Muscle layer of colon (tissue), 2 donors: ENCODE measurements around the gene KIZ.

ENCODE experiments used
- H3K27ac ChIP-seq: one replicate; pipeline ENCODE4 v1.7.0; 2013; ENCODE audit warnings: low read depth, mild to moderate bottlenecking, low read length, moderate library complexity
- H3K27me3 ChIP-seq, 2 donors: one replicate each; pipeline ENCODE4 v1.7.0; 2013; ENCODE audit warnings: low read length in 2 of 2, mild to moderate bottlenecking in 2 of 2; ENCODE audit not compliant: insufficient read depth in 2 of 2, control insufficient read depth in 1 of 2
- H3K36me3 ChIP-seq: one replicate; pipeline ENCODE4 v1.7.0; 2013; ENCODE audit warnings: mild to moderate bottlenecking, low read length; ENCODE audit not compliant: insufficient read depth
- H3K4me1 ChIP-seq: one replicate; pipeline ENCODE4 v1.7.0; 2013; ENCODE audit warnings: mild to moderate bottlenecking, low read length; ENCODE audit not compliant: insufficient read depth
- H3K4me3 ChIP-seq, 2 donors: one replicate each; pipeline ENCODE4 v1.7.0; 2013; ENCODE audit warnings: low read length in 2 of 2, low read depth in 1 of 2, mild to moderate bottlenecking in 1 of 2, moderate library complexity in 1 of 2
- H3K9ac ChIP-seq: one replicate; pipeline ENCODE4 v1.7.0; 2013; ENCODE audit warnings: low read length
- H3K9me3 ChIP-seq: one replicate; pipeline ENCODE4 v1.7.0; 2013; ENCODE audit warnings: mild to moderate bottlenecking, low read length
- donor health status: abdominal sarcoma.
- donor health status: Adenocarcinoma of cecum.

Gene KIZ

GRCh38 chr20:21099751-21100577 is 25.9 kb upstream of the KIZ start:
- Histone ChIP-seq H3K9ac (no peak overlapping the region), H3K27ac (no peak overlapping the region), H3K4me1 (peaks cover 22% of the 10 kb centered on the region), H3K9me3 (peaks cover 4% of the 10 kb centered on the region), H3K36me3 (no peaks in the 10 kb centered on the region), H3K4me3 (peak overlapping the region; percentile 14 to 39), H3K27me3 (peaks cover 69 to 89% of the 10 kb centered on the region in 2 donors)

DNA sequence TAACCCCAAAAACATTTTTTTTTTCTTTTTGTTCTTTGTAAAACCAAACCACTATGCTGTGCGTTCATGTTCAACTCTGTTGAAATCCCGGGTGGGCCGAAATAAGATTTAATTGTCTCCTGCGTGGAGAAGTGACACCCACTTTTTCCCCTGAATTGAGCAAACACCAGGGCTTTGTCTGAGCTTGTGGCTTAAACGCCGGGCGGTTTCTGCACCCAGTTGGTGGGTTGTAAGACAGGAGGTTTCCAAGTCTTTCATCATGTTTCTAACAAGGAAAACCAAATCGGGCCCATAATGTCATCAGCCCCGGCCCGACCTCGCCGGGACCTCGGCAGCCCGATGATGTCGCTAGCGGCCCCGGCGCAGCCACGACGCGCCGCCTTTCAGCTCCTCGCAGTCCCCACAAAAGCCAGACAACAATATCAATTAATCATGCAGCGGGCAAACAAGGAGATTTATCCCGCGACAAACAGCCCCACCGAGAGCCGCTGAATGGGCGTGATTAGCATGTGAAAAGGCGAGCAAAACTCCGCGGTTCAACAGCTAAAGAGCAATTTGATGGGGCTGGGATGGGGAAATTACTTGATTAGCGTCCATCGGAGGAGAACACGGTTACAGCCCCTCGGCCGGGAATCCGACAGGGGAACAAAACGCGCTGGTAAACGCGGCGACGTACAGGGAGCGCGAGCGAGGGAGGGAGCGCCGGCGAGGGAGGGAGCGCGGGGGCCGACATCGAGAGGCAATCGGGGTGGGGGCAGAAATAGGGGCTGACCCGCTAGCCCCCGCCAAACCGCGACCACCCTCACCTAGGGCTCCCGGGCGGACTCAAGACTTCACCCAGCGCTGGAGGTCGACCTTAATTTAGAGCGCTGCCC is 25.1 kb upstream of the KIZ start:
- H3K4me1 ChIP-seq = peaks cover 28% of the 10 kb centered on the region
- H3K27ac ChIP-seq = no peak overlapping the region
- H3K27me3 ChIP-seq = peaks cover 73 to 98% of the 10 kb centered on the region in 2 donors
- no peaks in the 10 kb centered on the region for H3K36me3 ChIP-seq
- no peak overlapping the region for H3K9ac ChIP-seq
- peaks cover 4% of the 10 kb centered on the region for H3K9me3 ChIP-seq
- peak overlapping the region; percentile 9 to 26 for H3K4me3 ChIP-seq

DNA sequence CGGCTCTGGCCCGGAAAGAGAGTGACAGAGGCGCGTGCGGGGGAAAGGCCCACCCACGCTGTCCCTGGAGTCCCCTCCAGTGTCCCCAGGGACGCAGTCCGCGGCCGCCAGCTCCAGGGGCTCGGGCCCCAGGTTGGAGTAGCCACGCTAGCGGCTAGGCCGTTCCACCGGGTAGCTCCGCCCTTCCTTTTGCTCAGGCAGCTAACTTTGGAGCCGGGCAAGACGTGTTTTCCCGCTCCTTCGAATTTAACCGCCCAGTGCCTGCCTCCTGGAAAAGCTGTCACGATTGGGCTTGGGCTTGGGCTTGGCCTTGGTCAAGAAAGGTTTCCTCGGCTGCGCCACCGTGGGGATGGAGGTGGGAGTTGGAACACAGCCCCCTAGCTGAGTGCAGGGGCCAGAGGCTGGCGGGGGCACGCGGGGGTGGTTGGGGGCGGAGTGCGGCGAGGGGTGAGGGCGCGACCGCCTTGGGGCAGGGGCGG is 24.4 kb upstream of the KIZ start:
- Histone ChIP-seq H3K27ac (no peak overlapping the region), H3K27me3 (peaks cover 74 to 100% of the 10 kb centered on the region in 2 donors), H3K4me3 (peak overlapping the region; percentile 17 to 26), H3K9ac (no peak overlapping the region), H3K4me1 (peaks cover 28% of the 10 kb centered on the region), H3K36me3 (no peaks in the 10 kb centered on the region), H3K9me3 (peaks cover 3% of the 10 kb centered on the region)

GRCh38 chr20:21101932-21102575 is 23.8 kb upstream of the KIZ start:
- peaks cover 77 to 99% of the 10 kb centered on the region in 2 donors for H3K27me3 ChIP-seq
- no peaks in the 10 kb centered on the region for H3K36me3 ChIP-seq
- no peak overlapping the region for H3K27ac ChIP-seq
- H3K9me3 ChIP-seq = no peaks in the 10 kb centered on the region
- peaks cover 28% of the 10 kb centered on the region for H3K4me1 ChIP-seq
- peak overlapping the region; percentile 21 to 22 for H3K4me3 ChIP-seq
- no peak overlapping the region for H3K9ac ChIP-seq

DNA sequence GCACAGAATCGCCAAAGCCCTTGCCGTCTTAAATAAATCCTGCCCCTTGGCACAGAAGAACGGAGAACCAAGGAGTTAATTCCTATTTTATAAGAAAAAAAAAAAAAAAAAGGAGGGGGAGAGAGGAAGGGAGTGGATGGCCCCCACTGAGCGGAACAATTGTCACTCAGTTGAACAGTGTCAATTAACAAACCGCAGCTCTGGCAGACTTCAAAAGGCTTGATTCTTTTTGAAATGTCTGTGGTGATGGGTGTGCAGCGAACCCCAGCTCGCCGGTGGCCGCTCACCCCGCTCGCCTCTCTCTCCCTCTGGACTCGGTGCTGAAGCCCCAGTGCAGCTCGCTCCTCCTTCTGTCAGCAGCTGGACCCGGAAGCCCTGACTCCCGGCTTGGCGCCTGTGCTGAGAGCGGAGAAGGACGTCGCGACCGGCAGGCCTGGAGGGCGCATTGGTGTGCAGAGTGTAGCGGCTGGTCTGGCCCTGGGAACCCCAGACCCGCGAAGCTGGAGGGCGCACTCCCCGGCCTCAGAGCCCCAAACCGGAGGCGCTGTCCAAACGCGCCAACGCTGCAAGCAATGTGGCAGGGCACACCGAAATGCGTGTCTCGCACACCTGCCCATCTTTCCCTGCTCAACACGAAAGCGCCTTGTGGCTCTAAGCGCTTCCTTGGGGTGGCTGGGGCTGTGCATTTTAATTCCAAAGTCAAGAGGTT is 23.1 kb upstream of the KIZ start:
- no peaks in the 10 kb centered on the region for H3K9me3 ChIP-seq

DNA sequence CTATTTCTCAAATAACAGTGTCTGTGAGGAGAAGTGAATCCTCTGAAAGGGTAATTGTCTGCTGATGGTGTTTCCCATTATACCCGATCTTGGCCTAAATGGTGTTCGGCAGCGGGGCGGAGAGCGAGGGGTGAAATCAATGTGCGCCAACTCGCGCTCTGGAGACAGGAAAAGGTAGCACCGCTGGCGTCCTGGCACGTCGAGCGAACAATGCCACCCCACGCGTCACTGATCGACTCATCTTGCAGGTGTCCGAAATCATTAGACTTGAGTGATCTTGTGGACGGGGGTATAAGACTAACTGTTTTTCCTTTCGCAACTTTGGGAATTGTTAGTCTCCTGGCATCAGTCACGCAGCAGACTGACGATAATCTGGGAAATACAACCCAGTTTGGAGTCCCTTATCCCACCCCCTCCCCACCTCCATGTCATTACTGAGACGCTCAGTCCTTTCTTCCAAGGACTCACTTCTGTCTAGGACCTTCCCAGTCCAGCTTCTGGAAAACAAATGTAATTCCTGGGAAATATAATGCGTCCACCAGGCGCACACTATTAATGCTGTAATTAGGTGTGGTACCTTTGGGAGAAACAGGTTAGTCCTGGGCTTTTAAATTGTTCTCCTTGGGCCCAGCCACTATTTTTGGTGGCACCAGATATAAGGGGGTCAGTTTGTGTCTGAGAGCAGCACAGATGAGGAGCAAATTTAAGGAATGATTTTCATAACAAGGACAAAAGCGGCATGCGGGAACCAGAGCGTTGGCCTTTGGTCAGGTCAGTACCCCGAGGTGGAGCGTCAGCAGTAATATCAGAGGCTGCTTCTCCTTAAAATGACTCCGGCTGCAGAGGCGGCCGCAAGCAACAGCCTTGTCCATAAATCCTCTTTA is 22.1 kb upstream of the KIZ start:
- Histone ChIP-seq H3K36me3 (no peaks in the 10 kb centered on the region), H3K9me3 (no peaks in the 10 kb centered on the region), H3K9ac (no peak overlapping the region), H3K27ac (no peak overlapping the region), H3K4me3 (no peak overlapping the region), H3K27me3 (peaks cover 74 to 82% of the 10 kb centered on the region in 2 donors), H3K4me1 (peaks cover 28% of the 10 kb centered on the region)

More for the DNA sequence above, 23.1 kb upstream of the KIZ start:
- no peak overlapping the region for H3K9ac ChIP-seq
- peak overlapping the region; percentile 18 to 46 for H3K4me3 ChIP-seq
- H3K27ac ChIP-seq = no peak overlapping the region
- H3K36me3 ChIP-seq = no peaks in the 10 kb centered on the region
- peaks cover 28% of the 10 kb centered on the region for H3K4me1 ChIP-seq
- H3K27me3 ChIP-seq = peaks cover 79 to 92% of the 10 kb centered on the region in 2 donors

DNA sequence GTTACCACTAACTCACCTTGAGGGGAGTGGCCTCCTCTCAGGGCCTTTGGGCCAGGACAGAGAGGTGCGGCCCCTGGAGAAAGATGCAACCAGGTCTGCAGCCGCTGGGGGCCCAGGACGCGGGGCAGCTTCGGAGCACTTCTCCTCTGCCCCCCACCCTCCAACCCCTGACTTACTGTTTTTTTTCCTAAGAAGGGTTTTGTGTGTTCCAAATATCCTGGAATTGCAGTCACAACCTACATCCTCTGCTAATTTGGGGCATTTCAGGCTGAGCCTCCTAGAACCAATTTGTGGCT is 21.5 kb upstream of the KIZ start:
- peaks cover 68 to 76% of the 10 kb centered on the region in 2 donors for H3K27me3 ChIP-seq
- no peak overlapping the region for H3K4me3 ChIP-seq
- H3K9ac ChIP-seq = no peak overlapping the region
- no peak overlapping the region for H3K27ac ChIP-seq
- no peaks in the 10 kb centered on the region for H3K36me3 ChIP-seq
- peaks cover 28% of the 10 kb centered on the region for H3K4me1 ChIP-seq
- no peaks in the 10 kb centered on the region for H3K9me3 ChIP-seq

GRCh38 chr20:21104921-21105320 is 21.0 kb upstream of the KIZ start:
- Histone ChIP-seq H3K9ac (no peak overlapping the region), H3K4me3 (no peak overlapping the region), H3K4me1 (peaks cover 28% of the 10 kb centered on the region), H3K27ac (no peak overlapping the region), H3K27me3 (peaks cover 63 to 71% of the 10 kb centered on the region in 2 donors), H3K9me3 (no peaks in the 10 kb centered on the region), H3K36me3 (no peaks in the 10 kb centered on the region)

- Histone ChIP-seq H3K27ac (no peak overlapping the region), H3K4me1 (peaks cover 23% of the 10 kb centered on the region), H3K9ac (no peak overlapping the region), H3K4me3 (no peak overlapping the region), H3K9me3 (no peaks in the 10 kb centered on the region), H3K36me3 (no peaks in the 10 kb centered on the region), H3K27me3 (peaks cover 56 to 64% of the 10 kb centered on the region in 2 donors)
Measured at GRCh38 chr20:21105429-21106170, 20.3 kb upstream of the KIZ start.
